SU-DHL-6 (cell line): ENCODE measurements around the gene PTPRN2.

Experiments
- EZH2phosphoT487 ChIP-seq: fragments of 200-600 bp; sonication (generic), shearing (Covaris generic); conservative IDR thresholded peaks from 2 replicates; pipeline ENCODE4 v1.6.1; 2018; ENCODE audit warnings: mild to moderate bottlenecking, antibody characterized with exemption, low read length, moderate library complexity, mixed read lengths
- TF ChIP-seq, protein P1 (sequence below): fragments of 200-600 bp; sonication (generic); IDR thresholded peaks from one replicate; pipeline ENCODE4 v1.5.1; 2017; ENCODE audit warnings: antibody characterized with exemption, mild to moderate bottlenecking, low read length, moderate library complexity; ENCODE audit not compliant: insufficient read depth, poor library complexity, severe bottlenecking

DNA sequence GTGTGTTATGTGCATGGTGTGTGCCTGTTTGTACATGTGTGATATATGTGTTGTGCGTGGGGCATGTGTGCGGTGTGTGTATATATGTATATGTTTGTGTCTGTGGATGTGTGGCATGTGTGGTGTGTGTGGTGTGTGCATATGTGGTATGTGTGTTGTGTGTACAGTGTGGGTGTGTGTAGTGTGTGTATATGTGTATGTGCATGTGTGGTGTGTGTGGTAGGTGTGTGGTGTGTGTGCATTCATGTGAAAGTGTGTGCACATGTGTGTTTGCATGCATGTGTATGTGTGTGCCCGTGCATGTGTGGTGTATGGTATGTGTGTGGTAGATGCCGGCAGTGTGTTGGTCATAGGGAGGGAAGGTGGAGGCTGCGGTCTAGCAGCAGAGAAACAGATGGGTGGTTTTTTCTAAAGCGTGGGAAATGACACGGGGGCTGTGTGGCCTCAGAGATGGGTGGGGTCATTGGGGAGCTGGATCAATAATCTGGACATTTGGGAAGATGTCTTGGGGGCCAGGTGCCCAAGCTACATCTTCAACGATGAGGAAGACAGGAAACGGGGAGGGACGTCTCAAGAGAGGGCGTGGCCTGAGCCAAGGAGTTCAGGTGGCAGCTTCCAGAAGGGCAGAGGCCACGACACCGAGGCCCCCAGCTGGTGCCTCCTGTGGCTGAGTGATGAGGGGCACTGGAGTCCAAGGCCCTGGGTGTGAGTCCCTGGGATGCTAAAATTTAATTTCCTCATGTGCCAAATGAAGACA is 769.5 kb downstream of the PTPRN2 start:
- TF ChIP-seq, protein P1, sequence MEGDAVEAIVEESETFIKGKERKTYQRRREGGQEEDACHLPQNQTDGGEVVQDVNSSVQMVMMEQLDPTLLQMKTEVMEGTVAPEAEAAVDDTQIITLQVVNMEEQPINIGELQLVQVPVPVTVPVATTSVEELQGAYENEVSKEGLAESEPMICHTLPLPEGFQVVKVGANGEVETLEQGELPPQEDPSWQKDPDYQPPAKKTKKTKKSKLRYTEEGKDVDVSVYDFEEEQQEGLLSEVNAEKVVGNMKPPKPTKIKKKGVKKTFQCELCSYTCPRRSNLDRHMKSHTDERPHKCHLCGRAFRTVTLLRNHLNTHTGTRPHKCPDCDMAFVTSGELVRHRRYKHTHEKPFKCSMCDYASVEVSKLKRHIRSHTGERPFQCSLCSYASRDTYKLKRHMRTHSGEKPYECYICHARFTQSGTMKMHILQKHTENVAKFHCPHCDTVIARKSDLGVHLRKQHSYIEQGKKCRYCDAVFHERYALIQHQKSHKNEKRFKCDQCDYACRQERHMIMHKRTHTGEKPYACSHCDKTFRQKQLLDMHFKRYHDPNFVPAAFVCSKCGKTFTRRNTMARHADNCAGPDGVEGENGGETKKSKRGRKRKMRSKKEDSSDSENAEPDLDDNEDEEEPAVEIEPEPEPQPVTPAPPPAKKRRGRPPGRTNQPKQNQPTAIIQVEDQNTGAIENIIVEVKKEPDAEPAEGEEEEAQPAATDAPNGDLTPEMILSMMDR = no peak
- no peak for TF ChIP-seq EZH2phosphoT487
